NCI-H748 (cell line): ENCODE data around the gene ATG9B.

Experiments used
- DNase-seq: peaks from one replicate; lab custom pipeline; 2025; ENCODE audit not compliant: unreplicated experiment; lab: John Stamatoyannopoulos, UW

ATG9B gene

DNA sequence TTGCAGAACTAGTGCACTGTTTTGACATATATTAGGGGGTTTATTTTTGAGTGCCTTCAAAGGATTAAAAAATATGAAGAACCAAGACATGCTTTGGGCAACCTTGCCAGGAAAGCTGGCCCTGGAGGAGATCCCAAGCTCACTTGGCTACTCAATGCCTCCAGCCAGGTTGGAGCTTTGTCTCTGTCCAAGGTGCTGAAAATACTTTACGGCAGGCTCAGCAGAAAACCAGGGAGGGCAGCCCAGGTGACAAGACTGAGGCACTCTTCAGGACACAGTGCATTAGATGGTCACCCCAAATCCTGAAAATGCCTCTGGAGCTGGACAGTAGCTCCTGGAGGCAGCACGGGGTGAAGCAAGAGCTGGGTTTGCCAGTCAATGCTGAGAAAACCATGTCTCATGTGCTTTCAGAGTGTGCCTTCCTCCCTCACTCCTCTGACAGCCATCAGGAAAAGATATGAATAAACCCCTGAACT, 40.4 kb downstream of the ATG9B start:
- DNase-seq = no peak

DNA sequence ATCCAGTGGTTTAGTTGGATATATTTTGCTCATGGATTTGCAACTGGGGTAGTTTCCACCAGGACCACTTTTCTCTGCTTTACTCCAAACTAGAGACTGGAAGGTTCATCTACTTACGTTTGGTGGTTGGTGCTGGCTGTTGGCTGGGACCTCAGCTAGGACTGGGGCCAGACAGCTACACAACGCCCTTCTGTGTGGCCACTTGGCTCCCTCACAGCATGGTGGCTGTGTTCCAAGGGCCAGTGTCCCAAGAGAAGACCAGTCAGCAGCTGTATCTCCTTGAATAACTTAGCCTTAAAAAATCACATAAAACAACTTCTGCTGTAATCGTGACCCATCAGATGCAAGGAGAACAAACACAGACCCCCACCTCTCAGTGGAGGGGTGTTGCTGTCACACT, 41.9 kb downstream of the ATG9B start:
- DNase-seq = no peak

DNA sequence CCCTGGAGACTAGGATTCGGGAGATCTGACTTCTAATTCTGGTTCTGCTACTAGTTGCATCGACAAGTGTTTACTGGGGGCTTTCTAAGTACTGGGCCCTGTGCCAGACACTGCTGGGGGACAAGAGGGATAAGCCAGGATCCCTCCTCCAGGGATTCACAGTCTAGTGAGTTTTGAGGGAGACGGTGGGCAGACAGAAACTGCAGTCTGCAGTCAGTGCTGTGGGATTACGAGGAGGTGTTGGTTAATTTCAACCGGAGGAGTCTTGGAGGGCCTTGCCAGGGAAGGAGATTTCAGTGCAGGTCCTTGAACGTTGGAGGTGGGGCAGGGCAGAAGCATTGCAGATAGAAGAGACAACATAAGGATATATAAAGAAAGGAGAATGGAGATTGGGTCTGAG, 42.6 kb downstream of the ATG9B start:
- no peak for DNase-seq

DNA sequence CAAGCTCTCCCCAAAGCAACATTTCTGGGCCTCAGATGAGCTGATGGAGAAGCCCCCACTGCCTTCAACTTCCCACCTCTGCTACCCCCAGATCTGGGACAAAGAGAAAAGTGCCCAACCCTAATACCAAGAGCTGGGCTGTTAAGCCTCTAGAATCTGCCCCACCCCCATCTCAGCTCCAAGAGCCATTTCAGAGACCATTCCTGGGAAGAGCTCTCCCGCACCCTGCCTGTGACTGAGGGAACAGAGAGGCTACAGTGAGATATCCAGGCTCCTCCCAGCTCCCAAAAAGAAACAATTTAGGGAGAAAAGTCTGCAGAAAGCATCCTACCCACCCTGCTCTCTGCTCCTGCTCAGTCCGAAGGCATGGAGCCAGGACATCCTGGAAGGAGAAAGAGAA, 43.6 kb downstream of the ATG9B start:
- no peak for DNase-seq

DNA sequence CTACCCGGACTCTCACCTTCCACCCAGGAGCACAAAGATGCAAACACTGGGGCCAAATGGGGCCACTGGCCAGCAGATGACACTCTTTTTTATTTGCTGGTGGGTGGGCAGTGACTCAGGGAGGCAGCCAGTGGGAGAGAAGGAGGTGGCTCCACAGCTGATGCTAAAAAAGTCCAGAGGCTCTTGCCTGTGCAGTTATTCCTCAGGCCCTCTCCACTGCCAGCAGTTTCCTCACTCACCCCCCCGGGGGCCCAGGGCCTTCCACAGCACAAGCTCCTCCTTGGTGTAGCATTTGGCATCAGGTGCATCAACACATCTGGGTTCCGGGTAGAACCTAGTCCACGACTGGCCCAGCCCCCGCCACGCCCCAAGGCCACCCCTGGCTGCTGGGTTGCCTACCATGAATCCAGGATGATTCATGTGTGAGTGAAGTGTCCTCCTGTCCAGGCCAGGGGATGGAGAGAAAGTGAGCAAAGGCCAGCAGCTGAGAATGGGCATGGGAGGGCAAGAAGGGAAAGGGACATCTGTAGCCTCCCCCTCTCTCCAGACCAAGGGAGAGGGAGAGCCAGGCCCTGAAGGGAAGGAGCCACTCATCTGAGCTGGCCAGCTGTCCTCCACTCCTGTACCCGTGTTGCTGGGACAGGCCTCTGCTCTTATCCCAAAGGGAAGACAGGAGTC, 44.4 kb downstream of the ATG9B start:
- no peak for DNase-seq

DNA sequence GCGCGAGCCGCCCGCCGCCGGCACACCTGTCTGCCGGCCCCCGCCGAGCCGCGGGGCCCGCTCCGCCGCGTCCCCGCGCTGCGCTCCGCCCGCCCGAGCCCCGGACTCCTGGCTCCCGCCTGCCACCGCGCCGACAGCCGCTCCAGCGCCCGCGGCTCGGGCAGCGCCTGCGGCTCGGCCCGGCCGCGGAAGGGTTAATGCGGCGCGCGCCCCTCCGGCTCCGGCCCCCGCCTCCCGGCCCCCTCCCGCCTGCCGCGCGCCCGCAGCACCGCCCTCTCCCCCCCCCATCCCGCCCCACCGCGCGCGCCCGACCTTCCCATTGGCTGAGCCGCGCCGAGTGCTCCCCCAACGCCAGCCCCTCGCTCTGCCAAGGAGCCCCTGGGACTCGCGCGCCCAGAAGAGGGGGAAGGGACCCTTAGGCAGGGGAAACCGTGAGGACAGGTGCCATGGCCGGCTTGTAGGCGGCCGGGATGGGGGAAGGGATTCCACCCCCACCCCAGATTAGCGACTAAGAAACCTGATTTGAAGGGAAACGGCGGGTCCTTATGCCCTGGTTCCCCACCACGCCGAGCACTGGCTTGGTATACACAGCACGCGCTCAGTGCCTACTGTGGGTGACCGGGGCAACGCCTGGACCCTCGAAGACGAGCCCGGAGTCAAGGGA, 46.0 kb downstream of the ATG9B start, which contains the start of gene KCNH2:
Gene KCNH2, minus strand, starts transcription at position 196 of the 664 bp plus-strand sequence. CDS start 408 bp downstream, outside the sequence.
- peak; percentile 91 for DNase-seq

DNA sequence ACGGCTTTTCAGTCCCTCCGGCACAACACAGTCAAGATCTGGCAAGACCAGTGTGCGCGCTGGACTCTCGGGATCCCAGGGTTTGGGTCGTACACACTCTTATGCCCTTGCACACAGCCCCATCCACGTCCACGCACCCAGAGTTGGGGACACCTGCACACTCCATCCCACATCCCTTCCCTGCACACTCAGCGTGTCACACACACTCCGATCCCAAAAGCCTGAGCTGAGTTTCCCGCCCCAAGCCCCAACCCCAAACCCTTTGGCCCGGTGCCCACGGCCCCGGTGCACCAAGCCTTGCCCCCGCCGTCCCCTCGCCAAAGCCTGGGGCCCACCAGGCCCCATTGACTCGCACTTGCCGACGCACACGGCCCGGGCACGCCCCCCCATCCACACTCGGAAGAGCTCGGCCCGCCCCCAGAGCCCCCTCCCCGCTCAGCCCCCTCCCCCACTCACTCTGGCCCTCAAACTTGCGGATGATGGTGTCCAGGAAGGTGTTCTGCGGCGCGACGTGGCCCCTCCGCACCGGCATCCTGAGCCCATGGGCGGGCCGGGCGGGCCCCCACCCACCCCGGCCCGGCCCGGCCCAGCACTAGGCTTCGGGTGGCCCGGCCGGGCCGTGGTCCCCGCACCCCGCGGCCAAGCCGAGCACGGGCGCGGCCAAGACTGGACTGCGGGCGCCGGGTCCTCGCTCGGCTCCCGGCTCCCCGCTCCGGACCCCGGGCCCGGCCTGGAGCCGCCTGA, 46.7 kb downstream of the ATG9B start:
- DNase-seq = peak; percentile 67

DNA sequence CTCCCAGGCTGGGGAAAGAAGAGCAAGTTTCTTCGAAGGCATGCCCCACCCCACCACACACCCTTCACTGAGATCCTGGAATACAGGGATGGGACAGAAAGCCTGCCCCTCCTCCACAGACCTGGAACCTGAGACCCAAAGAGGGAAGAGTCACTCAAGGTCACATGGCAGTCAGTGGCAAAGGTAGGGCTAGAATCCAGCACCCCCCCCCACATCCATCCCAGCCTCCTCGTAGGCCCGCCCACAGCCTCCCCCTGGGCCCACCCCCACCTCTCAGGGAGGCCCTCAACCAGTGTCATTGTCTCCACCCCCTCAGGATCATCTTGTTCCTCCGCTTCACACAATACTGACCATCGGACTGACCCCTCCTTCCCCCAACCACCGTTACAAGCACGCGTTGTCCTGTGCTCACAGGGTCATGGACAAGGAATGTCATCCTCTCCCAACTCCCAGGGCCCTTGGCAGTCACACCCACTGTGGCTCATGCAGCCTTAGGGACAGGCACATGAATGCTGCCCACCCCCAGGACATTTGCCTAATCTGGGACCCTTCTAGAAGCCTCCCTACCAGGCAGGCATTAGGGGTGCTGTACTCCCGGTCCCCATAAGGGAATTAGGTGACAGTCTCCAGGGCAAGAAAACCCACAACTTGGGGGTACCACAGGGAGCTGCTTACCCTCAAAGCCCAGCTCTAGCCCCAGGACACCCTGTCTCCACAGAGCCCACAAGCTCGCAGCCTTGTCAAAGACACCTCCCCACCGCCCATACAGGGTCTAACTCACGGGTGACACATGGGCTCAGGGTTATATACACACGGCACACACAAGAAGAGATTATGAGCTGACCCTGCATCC, 47.5 kb downstream of the ATG9B start:
- peak; percentile 69 for DNase-seq

DNA sequence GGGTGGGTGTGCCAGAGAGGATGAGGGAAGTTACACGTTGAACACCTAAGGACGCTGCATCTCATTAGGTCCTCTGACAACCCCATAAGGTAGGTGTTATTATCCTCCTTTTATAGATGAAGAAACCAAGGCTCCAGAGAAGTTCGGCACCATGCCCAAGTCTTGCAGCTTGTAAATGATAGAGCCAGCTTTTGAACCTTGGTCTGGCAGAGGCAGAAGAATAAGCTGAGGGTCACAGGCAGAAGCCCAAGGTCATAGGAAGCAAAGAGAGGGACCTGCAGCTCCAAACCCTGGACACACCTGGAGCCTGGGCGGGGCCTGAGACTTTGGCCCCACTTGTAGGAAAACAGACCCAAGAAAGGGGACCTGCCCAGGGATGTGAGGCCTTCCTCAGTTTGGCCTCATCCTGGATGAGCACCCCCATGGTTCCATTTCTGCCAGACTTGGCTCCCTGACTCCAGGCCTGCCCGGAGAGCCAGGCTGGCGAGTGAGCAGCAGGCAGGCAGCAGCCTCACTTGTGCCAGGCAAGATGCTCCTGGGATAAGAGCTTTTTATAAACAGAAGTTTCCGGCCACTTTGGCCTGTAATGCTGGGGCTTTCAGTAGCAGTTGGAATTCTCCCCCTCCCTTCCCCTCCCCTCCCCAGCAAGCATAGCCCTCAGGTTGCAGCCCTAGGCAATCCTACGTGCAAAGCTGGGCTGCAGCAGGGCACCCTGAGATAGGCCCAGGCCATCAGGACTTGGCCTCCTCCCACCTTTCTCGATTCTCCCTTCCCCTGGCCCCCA, 48.6 kb downstream of the ATG9B start:
- no peak for DNase-seq

DNA sequence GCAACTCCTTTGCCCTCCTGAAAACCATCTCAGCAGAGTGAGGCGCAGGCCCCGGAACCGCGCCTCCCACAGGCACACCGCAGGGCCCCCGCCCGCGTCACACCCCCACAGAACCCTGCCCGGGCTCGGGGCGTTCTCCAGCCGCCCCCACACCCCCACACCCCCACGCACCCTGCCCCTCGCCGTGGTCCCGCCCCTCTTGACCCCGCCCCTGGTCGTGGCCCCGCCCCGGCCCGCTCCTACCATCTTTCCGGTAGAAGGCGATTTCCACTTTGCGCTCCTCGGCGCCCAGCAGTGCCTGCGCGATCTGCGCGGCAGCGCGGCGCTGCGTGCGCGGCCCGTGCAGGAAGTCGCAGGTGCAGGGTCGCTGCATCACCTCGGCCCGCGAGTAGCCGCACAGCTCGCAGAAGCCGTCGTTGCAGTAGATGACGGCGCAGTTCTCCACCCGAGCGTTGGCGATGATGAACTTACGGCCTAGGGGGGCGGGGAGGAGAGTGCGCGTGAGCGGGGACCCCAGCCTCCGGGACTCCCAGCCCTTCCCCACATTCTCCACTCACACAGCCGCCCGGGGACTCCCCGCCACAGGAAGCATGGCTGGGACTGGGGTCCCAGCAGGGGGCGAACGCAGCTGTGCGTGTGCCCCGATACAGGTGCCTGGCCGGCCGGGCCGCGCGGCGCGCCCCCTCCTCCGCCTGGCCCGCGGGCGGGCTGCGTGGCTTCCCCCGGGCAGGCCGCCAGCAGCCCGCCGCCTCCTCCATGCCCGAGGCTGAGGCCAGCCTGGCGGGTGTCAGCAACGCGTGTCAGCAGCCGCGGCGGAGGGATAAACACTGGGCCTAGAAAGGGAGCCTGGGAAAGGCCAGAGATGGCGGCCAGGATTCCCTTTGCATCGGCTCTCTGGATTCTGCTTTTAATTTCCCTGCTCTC, 49.6 kb downstream of the ATG9B start:
- DNase-seq = peak; percentile 88

DNA sequence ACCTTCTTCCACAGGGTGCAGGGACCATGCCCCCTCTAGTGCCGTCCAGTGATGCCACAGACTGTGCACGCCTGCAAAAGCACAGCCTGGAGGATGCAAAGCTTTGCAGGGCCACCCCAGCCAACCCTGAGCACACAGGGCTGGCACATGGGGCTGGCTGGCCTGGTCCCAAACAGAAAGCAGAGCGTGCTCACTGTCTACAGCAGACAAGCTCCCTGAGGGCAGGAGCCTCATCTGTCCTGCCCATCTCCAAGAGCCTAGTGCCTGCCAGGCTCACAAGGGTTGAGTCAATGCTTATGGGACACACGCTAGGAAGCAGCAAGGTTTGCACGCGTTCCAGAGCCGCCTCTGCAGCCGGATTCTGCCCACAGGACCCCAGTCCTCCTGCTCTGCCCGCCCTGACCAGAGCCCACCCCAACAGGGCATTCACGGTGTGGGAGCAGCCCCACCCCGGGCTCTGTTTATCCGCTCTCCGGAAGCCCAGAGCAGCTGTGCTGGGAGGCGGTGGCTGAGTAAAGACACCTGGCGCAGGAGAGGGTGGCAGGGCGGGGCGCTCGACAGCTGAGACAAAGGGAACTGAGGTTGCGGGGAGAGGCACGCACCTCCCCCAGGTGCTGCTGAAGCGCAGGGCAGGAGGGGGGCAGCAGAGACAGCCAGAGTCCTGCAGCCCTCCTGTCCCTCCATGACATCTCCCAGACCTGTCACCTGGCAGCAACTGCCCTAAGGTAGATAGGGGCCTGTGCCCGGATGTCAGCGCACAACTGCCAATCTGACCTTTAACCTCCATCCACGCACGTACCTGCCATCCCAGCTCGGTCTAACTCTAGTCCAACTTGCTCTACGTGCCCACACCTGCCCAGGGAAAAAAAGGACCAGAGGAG, 50.5 kb downstream of the ATG9B start:
- DNase-seq = peak; percentile 97

DNA sequence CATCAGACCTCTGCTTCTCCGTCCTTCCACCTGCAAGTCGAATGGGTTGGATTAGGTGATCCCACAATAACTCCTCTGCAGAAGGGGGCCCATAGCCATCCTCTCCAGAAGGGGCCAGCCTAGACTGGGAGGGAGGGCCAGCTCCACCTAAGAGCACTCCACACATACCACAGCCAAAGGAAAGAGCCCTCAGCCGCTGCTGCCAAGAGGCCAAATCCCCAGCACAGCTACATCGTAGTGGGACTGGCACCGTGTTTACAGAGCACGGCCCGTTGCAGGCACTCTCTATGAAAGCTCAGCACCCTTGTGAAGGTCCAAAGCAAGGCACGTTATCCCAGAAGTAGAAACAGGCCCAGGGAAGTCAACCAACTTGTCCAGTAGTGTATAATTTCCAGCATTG, 51.6 kb downstream of the ATG9B start:
- DNase-seq = no peak

DNA sequence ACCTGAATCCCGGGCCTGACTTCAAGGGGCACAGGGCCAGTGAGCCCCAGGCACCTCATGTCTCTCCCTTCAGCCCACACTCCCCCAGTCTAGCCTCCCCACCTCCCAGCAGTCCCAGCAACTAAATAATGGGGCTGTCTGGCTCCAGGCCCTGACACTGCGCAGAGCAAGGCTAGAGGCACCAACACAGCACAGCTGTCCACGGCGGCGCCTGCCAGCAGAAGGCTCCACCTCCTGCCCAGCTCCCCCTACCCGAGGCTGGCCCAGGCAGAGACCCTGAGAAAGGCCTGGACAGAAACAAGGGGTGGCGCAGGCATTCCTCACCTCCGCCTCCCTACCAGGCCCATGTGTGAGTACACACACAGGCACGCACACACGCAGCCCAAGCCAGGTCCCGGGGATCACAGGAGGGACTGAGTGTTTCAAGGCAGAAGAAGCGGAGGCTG, 52.2 kb downstream of the ATG9B start:
- no peak for DNase-seq

DNA sequence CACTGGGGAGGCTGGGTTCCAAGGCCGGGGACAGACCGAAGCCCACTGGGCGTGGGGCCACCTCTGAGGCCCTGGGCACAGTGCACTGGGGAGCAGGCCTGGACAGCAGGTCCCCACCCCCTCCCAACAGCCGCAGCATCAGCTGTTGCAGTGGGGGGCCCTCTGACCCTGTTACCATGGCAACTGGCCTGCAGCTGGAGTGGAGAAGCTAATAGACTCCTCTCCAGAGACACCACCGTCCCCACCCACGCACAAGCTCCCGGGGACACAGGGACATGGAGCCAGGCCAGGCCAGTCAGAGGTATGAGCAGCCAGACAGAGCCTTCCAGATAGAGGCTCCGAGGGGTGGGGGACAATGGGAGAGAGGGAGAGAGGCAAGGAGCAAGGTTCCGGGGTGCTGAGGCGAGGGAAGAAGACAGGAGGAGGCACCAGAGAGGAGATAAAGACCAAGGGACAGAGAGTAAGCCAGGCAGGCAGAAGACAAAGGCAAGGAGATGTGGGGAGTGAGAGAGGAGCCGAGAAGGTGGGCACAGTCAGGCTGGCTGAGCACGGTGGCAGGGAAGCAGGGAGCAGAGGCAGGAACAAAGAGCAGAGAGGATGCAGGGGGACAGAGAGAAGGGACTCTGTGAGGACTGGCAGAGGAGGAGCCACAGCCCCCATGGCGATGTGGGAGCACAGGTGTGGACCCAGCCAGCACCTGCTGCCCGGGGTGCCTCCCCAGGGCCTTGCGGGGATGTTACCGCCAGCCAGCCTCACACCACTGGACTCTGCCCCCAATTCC, 52.9 kb downstream of the ATG9B start:
- DNase-seq = peak; percentile 79

DNA sequence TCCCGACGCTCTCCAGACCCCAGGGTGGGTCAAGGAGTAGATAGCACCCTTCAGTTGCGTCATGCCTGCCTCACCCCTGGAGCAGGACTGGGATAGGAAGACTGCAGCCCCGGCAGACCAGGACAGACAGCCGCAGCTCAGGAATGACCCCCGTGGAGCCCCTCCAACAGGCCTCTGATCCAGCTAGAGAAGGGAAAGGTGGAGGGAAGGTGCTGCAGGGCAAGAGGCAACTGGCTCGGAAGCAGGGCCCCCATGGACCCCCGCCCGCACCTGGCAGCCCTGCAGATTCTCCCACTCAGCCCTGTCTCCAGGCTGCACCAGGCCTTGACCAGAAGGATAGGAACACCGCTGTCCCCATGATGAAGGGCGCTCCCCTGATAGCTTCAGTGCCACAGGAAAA, 53.9 kb downstream of the ATG9B start:
- no peak for DNase-seq

DNA sequence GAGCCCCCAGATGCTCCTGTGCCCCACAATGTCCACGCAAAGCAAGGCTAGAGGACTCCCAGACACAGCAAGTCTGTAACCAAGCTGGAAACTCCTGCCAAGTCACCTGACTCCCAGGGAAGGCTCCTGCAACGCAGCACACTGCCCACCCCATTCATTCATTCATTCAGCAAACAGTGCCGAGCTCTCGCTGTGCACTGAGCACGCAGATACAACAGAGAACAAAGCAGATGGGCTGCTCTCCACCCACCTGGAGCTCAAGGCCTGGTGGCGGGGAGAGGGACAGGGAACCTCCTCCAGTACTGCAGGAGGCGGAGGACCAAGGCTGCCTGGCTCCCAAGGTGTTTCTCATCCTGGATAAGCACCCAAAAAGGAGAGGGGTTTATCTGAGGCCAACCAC, 54.8 kb downstream of the ATG9B start:
- DNase-seq = peak; percentile 64

DNA sequence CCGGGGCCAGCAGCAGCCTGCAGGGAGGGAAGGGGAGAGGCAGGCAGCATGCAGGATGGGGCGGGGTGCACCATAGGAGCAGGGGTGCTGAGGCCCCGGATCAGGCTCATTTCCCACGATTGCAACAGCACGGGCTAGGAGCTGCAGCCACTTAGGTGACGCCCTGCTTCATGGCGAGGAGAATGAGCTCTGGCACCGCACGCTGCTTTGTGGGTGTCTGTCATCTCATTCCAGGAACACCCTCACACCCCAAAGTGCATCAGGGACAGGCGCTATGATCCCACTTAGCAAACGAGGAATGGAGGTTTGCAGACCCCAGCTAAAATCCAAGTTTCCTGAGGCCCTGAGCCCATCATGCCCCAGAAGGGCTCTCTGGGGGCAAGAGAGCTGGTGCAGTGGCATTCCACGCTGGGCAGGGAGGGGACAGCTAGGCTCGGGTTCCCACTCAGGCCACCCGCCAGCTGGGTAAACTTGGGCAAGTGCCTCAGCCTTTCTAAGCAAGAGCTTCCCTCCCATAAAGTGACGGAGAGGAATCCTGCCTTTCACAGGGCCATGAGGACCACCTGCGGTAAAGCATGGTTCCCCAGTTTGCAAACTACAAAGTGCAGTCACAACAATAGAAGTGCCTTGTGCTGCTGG, 55.4 kb downstream of the ATG9B start:
- no peak for DNase-seq
